CD14-positive monocyte (primary cell): ENCODE results near the gene RARRES2. TPM values are rescaled to one million over a fixed set of nuclear protein-coding genes. Genes with fewer than 3 reads are reported as not detected.

ENCODE experiments used
- DNase-seq, 3 donors: peaks; one replicate each; pipeline ENCODE4 v3.0.0-alpha.2; 2011 to 2022
- H2AFZ ChIP-seq: 2 replicates; pipeline ENCODE4 v1.6.0; 2012; ENCODE audit warnings: mild to moderate bottlenecking, low read depth, low read length, inconsistent platforms; ENCODE audit not compliant: insufficient read depth, poor library complexity, severe bottlenecking
- H3K27ac ChIP-seq, 2 donors: 1 replicate in 1 of 2; 2 replicates in 1 of 2; pipeline ENCODE4 v1.5.1; 2012 to 2013; ENCODE audit warnings: low read length in 2 of 2, control low read depth in 1 of 2, inconsistent platforms in 1 of 2, low read depth in 1 of 2, mild to moderate bottlenecking in 1 of 2
- H3K27me3 ChIP-seq, 2 donors: one replicate each; pipeline versions ENCODE4 v1.6.0 to v1.6.1; 2011 to 2013; ENCODE audit warnings: low read length in 2 of 2; ENCODE audit not compliant: control insufficient read depth in 2 of 2, insufficient read depth in 2 of 2
- H3K36me3 ChIP-seq, 2 donors: replicated peaks in 1 of 2; 1 replicate in 1 of 2; 2 replicates in 1 of 2; pipeline versions ENCODE4 v1.5.1 to v1.6.1; 2012 to 2013; ENCODE audit warnings: low read length in 2 of 2, control low read depth in 1 of 2, inconsistent platforms in 1 of 2, mild to moderate bottlenecking in 1 of 2; ENCODE audit not compliant: insufficient read depth in 2 of 2, control insufficient read depth in 1 of 2
- H3K4me1 ChIP-seq, 2 donors: 1 replicate in 1 of 2; 2 replicates in 1 of 2; pipeline versions ENCODE4 v1.5.1 to v1.6.1; 2012 to 2013; ENCODE audit warnings: low read length in 2 of 2, control low read depth in 1 of 2, inconsistent platforms in 1 of 2, mild to moderate bottlenecking in 1 of 2, moderate library complexity in 1 of 2; ENCODE audit not compliant: insufficient read depth in 2 of 2, control insufficient read depth in 1 of 2
- H3K4me2 ChIP-seq: replicated peaks from 2 replicates; pipeline ENCODE3; 2012; ENCODE audit warnings: low read length, moderate library complexity, mild to moderate bottlenecking; ENCODE audit not compliant: poor library complexity, severe bottlenecking; ENCODE audit errors: extremely low read depth
- H3K4me3 ChIP-seq, 3 experiments: fragments of 200-600 bp in 1 of 3; sonication (generic) in 1 of 3; replicated peaks in 1 of 3; 1 replicate in 2 of 3; 2 replicates in 1 of 3; pipeline ENCODE4 v1.5.1; 2011 to 2013; ENCODE audit warnings: low read length in 3 of 3, mild to moderate bottlenecking in 3 of 3, control low read depth in 2 of 3, low read depth in 2 of 3, inconsistent platforms in 1 of 3, moderate library complexity in 1 of 3
- H3K79me2 ChIP-seq: 2 replicates; pipeline ENCODE4 v1.6.0; 2012; ENCODE audit warnings: mild to moderate bottlenecking, control low read depth, inconsistent platforms, low read length, moderate library complexity; ENCODE audit not compliant: insufficient read depth
- H3K9ac ChIP-seq: 2 replicates; pipeline ENCODE4 v1.6.0; 2017; ENCODE audit warnings: low read length, mild to moderate bottlenecking; ENCODE audit not compliant: insufficient read depth, poor library complexity, severe bottlenecking
- H3K9me3 ChIP-seq, 2 donors: replicated peaks in 1 of 2; 1 replicate in 1 of 2; 2 replicates in 1 of 2; pipeline versions ENCODE4 v1.5.1 to v1.6.1; 2012 to 2013; ENCODE audit warnings: low read length in 2 of 2, control low read depth in 1 of 2; ENCODE audit not compliant: control insufficient read depth in 1 of 2, insufficient read depth in 1 of 2
- H4K20me1 ChIP-seq: 2 replicates; pipeline ENCODE4 v1.6.0; 2012; ENCODE audit warnings: mild to moderate bottlenecking, low read length, control low read depth, moderate library complexity; ENCODE audit not compliant: insufficient read depth
- H3K27ac Mint-ChIP-seq, 7 donors: one replicate each; pipeline ENCODE4 v1.8.0; 2020; ENCODE audit warnings: mild to moderate bottlenecking in 7 of 7, mixed read lengths in 7 of 7, moderate library complexity in 6 of 7, inconsistent platforms in 2 of 7
- H3K27me3 Mint-ChIP-seq, 3 donors: one replicate each; pipeline ENCODE4 v1.8.0; 2021 to 2022; ENCODE audit warnings: low read depth in 3 of 3, mild to moderate bottlenecking in 3 of 3, mixed read lengths in 3 of 3, moderate library complexity in 3 of 3, inconsistent platforms in 1 of 3
- H3K36me3 Mint-ChIP-seq, 2 donors: one replicate each; pipeline ENCODE4 v1.8.0; 2020; ENCODE audit warnings: mixed read lengths in 2 of 2, inconsistent platforms in 1 of 2, mild to moderate bottlenecking in 1 of 2
- H3K4me1 Mint-ChIP-seq: one replicate; pipeline ENCODE4 v1.8.0; 2020; ENCODE audit warnings: mild to moderate bottlenecking, mixed read lengths
- H3K4me3 Mint-ChIP-seq, 2 donors: one replicate each; pipeline ENCODE4 v1.8.0; 2020; ENCODE audit warnings: mild to moderate bottlenecking in 2 of 2, mixed read lengths in 2 of 2, moderate library complexity in 1 of 2
- H3K9me3 Mint-ChIP-seq, 7 donors: one replicate each; pipeline ENCODE4 v1.8.0; 2020 to 2022; ENCODE audit warnings: mixed read lengths in 7 of 7, mild to moderate bottlenecking in 6 of 7, moderate library complexity in 6 of 7, inconsistent platforms in 2 of 7
- WGBS: methylation state at CpG from one replicate; pipeline ENCODE4 v1.1.5; 2013; ENCODE audit warnings: missing lambda C conversion rate; ENCODE audit not compliant: insufficient coverage; 5-methylcytosine and 5-hydroxymethylcytosine counted together
- intact Hi-C, 2 donors: fragments of 100-400 bp; cut with micrococcal nuclease; formaldehyde crosslinking; loops; one replicate each; pipeline versions ENCODE4 v1.15.0 to v1.15.1; 2023
- polyA plus RNA-seq, 3 donors: library from polyadenylated mRNA; depleted of rRNA in 1 of 3; unstranded in 2 of 3; stranded (reverse) in 1 of 3; fragments of 300-500 nt in 2 of 3; fragments of >200 nt in 1 of 3; fragmentation: Illumina TruSeq in 2 of 3; gene quantifications; 1 replicate in 2 of 3; 2 replicates in 1 of 3; pipeline ENCODE4 v1.2.3, GENCODE V29; 2012 to 2021
- TF ChIP-seq, protein P1 (sequence below): fragments of 200-600 bp; IDR thresholded peaks from one replicate; pipeline ENCODE4 v1.8.0; 2022; ENCODE audit warnings: antibody characterized with exemption, mild to moderate bottlenecking

Gene RARRES2
- polyA plus RNA-seq, 3 donors = not detected

- H3K4me3 ChIP-seq = no peak overlapping the region
- H2AFZ ChIP-seq = no peak overlapping the region
- Mint-ChIP-seq H3K9me3 (peaks cover 0 to 1% (median 0%) of the 10 kb centered on the region in 7 donors), H3K27ac (no peak overlapping the region), H3K36me3 (peaks cover 7 to 8% of the 10 kb centered on the region in 2 donors), H3K27me3 (peaks cover 0 to 1% (median 0%) of the 10 kb centered on the region in 3 donors), H3K4me3 (no peak overlapping the region), H3K4me1 (peaks cover 49% of the 10 kb centered on the region)
- TF ChIP-seq, protein P1, sequence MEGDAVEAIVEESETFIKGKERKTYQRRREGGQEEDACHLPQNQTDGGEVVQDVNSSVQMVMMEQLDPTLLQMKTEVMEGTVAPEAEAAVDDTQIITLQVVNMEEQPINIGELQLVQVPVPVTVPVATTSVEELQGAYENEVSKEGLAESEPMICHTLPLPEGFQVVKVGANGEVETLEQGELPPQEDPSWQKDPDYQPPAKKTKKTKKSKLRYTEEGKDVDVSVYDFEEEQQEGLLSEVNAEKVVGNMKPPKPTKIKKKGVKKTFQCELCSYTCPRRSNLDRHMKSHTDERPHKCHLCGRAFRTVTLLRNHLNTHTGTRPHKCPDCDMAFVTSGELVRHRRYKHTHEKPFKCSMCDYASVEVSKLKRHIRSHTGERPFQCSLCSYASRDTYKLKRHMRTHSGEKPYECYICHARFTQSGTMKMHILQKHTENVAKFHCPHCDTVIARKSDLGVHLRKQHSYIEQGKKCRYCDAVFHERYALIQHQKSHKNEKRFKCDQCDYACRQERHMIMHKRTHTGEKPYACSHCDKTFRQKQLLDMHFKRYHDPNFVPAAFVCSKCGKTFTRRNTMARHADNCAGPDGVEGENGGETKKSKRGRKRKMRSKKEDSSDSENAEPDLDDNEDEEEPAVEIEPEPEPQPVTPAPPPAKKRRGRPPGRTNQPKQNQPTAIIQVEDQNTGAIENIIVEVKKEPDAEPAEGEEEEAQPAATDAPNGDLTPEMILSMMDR = no peak
- intact Hi-C loops = no loop called here
- H3K36me3 ChIP-seq = no peaks in the 10 kb centered on the region
- no peak for DNase-seq
- 89% methylated on average over 15 of the region's 20 CpGs for WGBS
- H3K4me2 ChIP-seq = no peak overlapping the region
- no peak overlapping the region for H3K9ac ChIP-seq
- H3K4me1 ChIP-seq = peaks cover 43 to 52% of the 10 kb centered on the region in 2 donors
- no peak overlapping the region for H3K27ac ChIP-seq
- peaks cover 49% of the 10 kb centered on the region for H3K79me2 ChIP-seq
- H3K9me3 ChIP-seq = no peaks in the 10 kb centered on the region
- peaks cover 3% of the 10 kb centered on the region for H4K20me1 ChIP-seq
- H3K27me3 ChIP-seq = no peaks in the 10 kb centered on the region
Observed at GRCh38 chr7:150382123-150382843, 40.9 kb upstream of the RARRES2 start.

DNA sequence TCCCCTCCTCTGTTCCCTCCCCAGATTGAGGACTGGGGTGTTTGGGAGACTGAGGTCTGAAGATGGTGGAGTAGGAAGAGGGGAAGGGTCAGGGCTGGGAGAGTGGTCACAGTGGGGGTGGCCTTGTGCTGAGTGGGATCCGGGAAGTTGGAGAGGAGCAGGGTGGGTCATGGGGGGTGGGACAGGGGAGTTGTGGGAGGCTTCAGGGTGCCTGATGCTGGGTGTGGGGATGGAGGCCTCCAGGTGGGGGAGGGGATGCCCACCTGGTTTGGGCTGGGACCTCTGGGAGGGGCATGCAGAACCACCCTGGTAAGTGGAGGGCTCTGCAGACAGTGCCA is 40.3 kb upstream of the RARRES2 start:
- Histone ChIP-seq H3K36me3 (no peaks in the 10 kb centered on the region), H3K9ac (no peak overlapping the region), H3K4me1 (peaks cover 47 to 53% of the 10 kb centered on the region in 2 donors), H2AFZ (no peak overlapping the region), H3K27me3 (no peaks in the 10 kb centered on the region), H3K4me3 (no peak overlapping the region), H3K4me2 (no peak overlapping the region), H3K27ac (no peak overlapping the region), H3K9me3 (no peaks in the 10 kb centered on the region), H4K20me1 (peaks cover 3% of the 10 kb centered on the region), H3K79me2 (peaks cover 49% of the 10 kb centered on the region)
- intact Hi-C loops = no loop called here
- peaks cover 7 to 8% of the 10 kb centered on the region in 2 donors for H3K36me3 Mint-ChIP-seq
- TF ChIP-seq, protein P1 = no peak
- no peak overlapping the region for H3K4me3 Mint-ChIP-seq
- WGBS = 100% methylated on average over 1 of the region's 1 CpG
- no peak overlapping the region for H3K27ac Mint-ChIP-seq
- H3K4me1 Mint-ChIP-seq = peaks cover 53% of the 10 kb centered on the region
- peaks cover 0 to 1% (median 0%) of the 10 kb centered on the region in 3 donors for H3K27me3 Mint-ChIP-seq
- H3K9me3 Mint-ChIP-seq = no peaks in the 10 kb centered on the region
- no peak for DNase-seq
